GM23248 (cell line): ENCODE data around the gene KREMEN2.

Source experiments
- EZH2 ChIP-seq: fragments of 200-600 bp; sonication (generic); IDR thresholded peaks from 2 replicates; pipeline ENCODE4 v1.6.1; 2018; ENCODE audit warnings: antibody characterized with exemption, mild to moderate bottlenecking; ENCODE audit not compliant: insufficient read depth, poor library complexity, severe bottlenecking
- EZH2phosphoT487 ChIP-seq: fragments of 200-600 bp; sonication (generic); IDR thresholded peaks from 2 replicates; pipeline ENCODE4 v1.6.1; 2018; ENCODE audit warnings: antibody characterized with exemption, moderate library complexity, mild to moderate bottlenecking, low read depth; ENCODE audit not compliant: insufficient read depth

GRCh38 chr16:2973093-2973492 lies 9.0 kb downstream of the KREMEN2 start:
- no peak for TF ChIP-seq EZH2
- no peak for TF ChIP-seq EZH2phosphoT487
